Measurements from ENCODE around the gene CDH22.
A peak's percentile ranks its signal among the peaks of the same experiment; 100 is the strongest.

CDH22 gene

GRCh38 chr20:46157076-46157592, 151.2 kb downstream of the CDH22 start:
- no peak overlapping the region for H3K4me3 ChIP-seq (ENCODE audit: low read length)
- no peak overlapping the region for H3K9ac ChIP-seq (ENCODE audit: low read length)
- no peak overlapping the region for H2BK15ac ChIP-seq (replicated peaks; ENCODE audit: low read depth)
- no peaks in the 10 kb centered on the region for H3K27me3 ChIP-seq (ENCODE audit: insufficient read depth, low read length, poor library complexity)
- no CpG with 5 or more reads among the region's 6 CpGs for WGBS (ENCODE audit: extremely low coverage, insufficient coverage, low lambda C conversion rate)
- H3K4me1 ChIP-seq (ENCODE audit: control insufficient read depth, low read depth, low read length): no peaks in the 10 kb centered on the region
- H3K23ac ChIP-seq (ENCODE audit: low read length): no peak overlapping the region
- no peaks in the 10 kb centered on the region for H3K36me3 ChIP-seq (ENCODE audit: control insufficient read depth, insufficient read depth, low read length)
- no peak for DNase-seq
- no peak overlapping the region for H3K4me2 ChIP-seq (ENCODE audit: low read length)
- no peak overlapping the region for H3K56ac ChIP-seq (ENCODE audit: low read length)
- H3K79me2 ChIP-seq (ENCODE audit: control insufficient read depth, insufficient read depth, low read length): no peaks in the 10 kb centered on the region
- no peak overlapping the region for H4K8ac ChIP-seq (ENCODE audit: low read depth, low read length)
- no peaks in the 10 kb centered on the region for H3K79me1 ChIP-seq (ENCODE audit: low read length)
- H3K27ac ChIP-seq (ENCODE audit: low read depth, low read length): no peak overlapping the region
- no peak overlapping the region for H3K18ac ChIP-seq (ENCODE audit: low read length)
- H2BK5ac ChIP-seq (ENCODE audit: low read length): no peak overlapping the region
- no peak overlapping the region for H3K4ac ChIP-seq (ENCODE audit: low read depth, low read length)
- no peak overlapping the region for H2AK5ac ChIP-seq (ENCODE audit: low read length)
- H4K5ac ChIP-seq (ENCODE audit: low read length): no peak overlapping the region
- no peak overlapping the region for H2BK120ac ChIP-seq (ENCODE audit: low read depth, low read length)

GRCh38 chr20:46156065-46156464, 152.2 kb downstream of the CDH22 start:
- no peak overlapping the region for H2AK5ac ChIP-seq (ENCODE audit: low read length)
- H3K79me2 ChIP-seq (ENCODE audit: control insufficient read depth, insufficient read depth, low read length): no peaks in the 10 kb centered on the region
- no peak overlapping the region for H2BK120ac ChIP-seq (ENCODE audit: low read depth, low read length)
- no peak overlapping the region for H3K4ac ChIP-seq (ENCODE audit: low read depth, low read length)
- no peak overlapping the region for H3K9ac ChIP-seq (ENCODE audit: low read length)
- DNase-seq: peak; percentile 59
- H3K4me2 ChIP-seq (ENCODE audit: low read length): no peak overlapping the region
- H3K27ac ChIP-seq (ENCODE audit: low read depth, low read length): no peak overlapping the region
- H3K79me1 ChIP-seq (ENCODE audit: low read length): no peaks in the 10 kb centered on the region
- H4K5ac ChIP-seq (ENCODE audit: low read length): no peak overlapping the region
- no CpG with 5 or more reads among the region's 8 CpGs for WGBS (ENCODE audit: extremely low coverage, insufficient coverage, low lambda C conversion rate)
- no peak overlapping the region for H4K8ac ChIP-seq (ENCODE audit: low read depth, low read length)
- no peak overlapping the region for H3K56ac ChIP-seq (ENCODE audit: low read length)
- no peak overlapping the region for H3K23ac ChIP-seq (ENCODE audit: low read length)
- no peaks in the 10 kb centered on the region for H3K36me3 ChIP-seq (ENCODE audit: control insufficient read depth, insufficient read depth, low read length)
- no peaks in the 10 kb centered on the region for H3K4me1 ChIP-seq (ENCODE audit: control insufficient read depth, low read depth, low read length)
- no peak overlapping the region for H2BK15ac ChIP-seq (replicated peaks; ENCODE audit: low read depth)
- H3K4me3 ChIP-seq (ENCODE audit: low read length): no peak overlapping the region
- H3K27me3 ChIP-seq (ENCODE audit: insufficient read depth, low read length, poor library complexity): no peaks in the 10 kb centered on the region
- H3K18ac ChIP-seq (ENCODE audit: low read length): no peak overlapping the region
- no peak overlapping the region for H2BK5ac ChIP-seq (ENCODE audit: low read length)

- H2AK5ac ChIP-seq (ENCODE audit: low read length): no peak overlapping the region
- no peak overlapping the region for H3K4me2 ChIP-seq (ENCODE audit: low read length)
- no peak overlapping the region for H3K4me3 ChIP-seq (ENCODE audit: low read length)
- H3K18ac ChIP-seq (ENCODE audit: low read length): no peak overlapping the region
- no peak overlapping the region for H2BK5ac ChIP-seq (ENCODE audit: low read length)
- no peaks in the 10 kb centered on the region for H3K79me2 ChIP-seq (ENCODE audit: control insufficient read depth, insufficient read depth, low read length)
- H3K27ac ChIP-seq (ENCODE audit: low read depth, low read length): no peak overlapping the region
- no peaks in the 10 kb centered on the region for H3K79me1 ChIP-seq (ENCODE audit: low read length)
- H3K36me3 ChIP-seq (ENCODE audit: control insufficient read depth, insufficient read depth, low read length): no peaks in the 10 kb centered on the region
- no peak overlapping the region for H4K5ac ChIP-seq (ENCODE audit: low read length)
- H3K4ac ChIP-seq (ENCODE audit: low read depth, low read length): no peak overlapping the region
- no peaks in the 10 kb centered on the region for H3K4me1 ChIP-seq (ENCODE audit: control insufficient read depth, low read depth, low read length)
- no peak for DNase-seq
- no peak overlapping the region for H3K9ac ChIP-seq (ENCODE audit: low read length)
- no peak overlapping the region for H2BK120ac ChIP-seq (ENCODE audit: low read depth, low read length)
- H3K23ac ChIP-seq (ENCODE audit: low read length): no peak overlapping the region
- no peak overlapping the region for H2BK15ac ChIP-seq (replicated peaks; ENCODE audit: low read depth)
- H3K27me3 ChIP-seq (ENCODE audit: insufficient read depth, low read length, poor library complexity): no peaks in the 10 kb centered on the region
- WGBS (ENCODE audit: extremely low coverage, insufficient coverage, low lambda C conversion rate): no CpG with 5 or more reads among the region's 2 CpGs
- H3K56ac ChIP-seq (ENCODE audit: low read length): no peak overlapping the region
- no peak overlapping the region for H4K8ac ChIP-seq (ENCODE audit: low read depth, low read length)
Observed at GRCh38 chr20:46154796-46155195, 153.5 kb downstream of the CDH22 start.

GRCh38 chr20:46154305-46154704, 154.0 kb downstream of the CDH22 start:
- no peaks in the 10 kb centered on the region for H3K79me1 ChIP-seq (ENCODE audit: low read length)
- no peak overlapping the region for H3K4me3 ChIP-seq (ENCODE audit: low read length)
- H3K4me1 ChIP-seq (ENCODE audit: control insufficient read depth, low read depth, low read length): no peaks in the 10 kb centered on the region
- H3K4me2 ChIP-seq (ENCODE audit: low read length): no peak overlapping the region
- H3K9ac ChIP-seq (ENCODE audit: low read length): no peak overlapping the region
- no peaks in the 10 kb centered on the region for H3K79me2 ChIP-seq (ENCODE audit: control insufficient read depth, insufficient read depth, low read length)
- no peak for DNase-seq
- no peak overlapping the region for H3K27ac ChIP-seq (ENCODE audit: low read depth, low read length)
- H3K23ac ChIP-seq (ENCODE audit: low read length): no peak overlapping the region
- no peak overlapping the region for H4K8ac ChIP-seq (ENCODE audit: low read depth, low read length)
- H2BK120ac ChIP-seq (ENCODE audit: low read depth, low read length): no peak overlapping the region
- no peak overlapping the region for H2AK5ac ChIP-seq (ENCODE audit: low read length)
- H3K56ac ChIP-seq (ENCODE audit: low read length): no peak overlapping the region
- no peak overlapping the region for H4K5ac ChIP-seq (ENCODE audit: low read length)
- H2BK15ac ChIP-seq (replicated peaks; ENCODE audit: low read depth): no peak overlapping the region
- no CpG with 5 or more reads among the region's 5 CpGs for WGBS (ENCODE audit: extremely low coverage, insufficient coverage, low lambda C conversion rate)
- H2BK5ac ChIP-seq (ENCODE audit: low read length): no peak overlapping the region
- no peaks in the 10 kb centered on the region for H3K27me3 ChIP-seq (ENCODE audit: insufficient read depth, low read length, poor library complexity)
- H3K18ac ChIP-seq (ENCODE audit: low read length): no peak overlapping the region
- H3K4ac ChIP-seq (ENCODE audit: low read depth, low read length): no peak overlapping the region
- H3K36me3 ChIP-seq (ENCODE audit: control insufficient read depth, insufficient read depth, low read length): no peaks in the 10 kb centered on the region

GRCh38 chr20:46152824-46153586, 155.3 kb downstream of the CDH22 start:
- H3K4me2 ChIP-seq (ENCODE audit: low read length): no peak overlapping the region
- no peak overlapping the region for H2BK5ac ChIP-seq (ENCODE audit: low read length)
- no peak overlapping the region for H4K5ac ChIP-seq (ENCODE audit: low read length)
- no peak overlapping the region for H3K23ac ChIP-seq (ENCODE audit: low read length)
- H3K4ac ChIP-seq (ENCODE audit: low read depth, low read length): no peak overlapping the region
- no peak for DNase-seq
- H2BK120ac ChIP-seq (ENCODE audit: low read depth, low read length): no peak overlapping the region
- no peaks in the 10 kb centered on the region for H3K79me1 ChIP-seq (ENCODE audit: low read length)
- no peaks in the 10 kb centered on the region for H3K36me3 ChIP-seq (ENCODE audit: control insufficient read depth, insufficient read depth, low read length)
- no peak overlapping the region for H4K8ac ChIP-seq (ENCODE audit: low read depth, low read length)
- no peak overlapping the region for H3K9ac ChIP-seq (ENCODE audit: low read length)
- no peak overlapping the region for H3K4me3 ChIP-seq (ENCODE audit: low read length)
- no peak overlapping the region for H3K56ac ChIP-seq (ENCODE audit: low read length)
- no peak overlapping the region for H2AK5ac ChIP-seq (ENCODE audit: low read length)
- H3K27me3 ChIP-seq (ENCODE audit: insufficient read depth, low read length, poor library complexity): no peaks in the 10 kb centered on the region
- H3K79me2 ChIP-seq (ENCODE audit: control insufficient read depth, insufficient read depth, low read length): no peaks in the 10 kb centered on the region
- no peaks in the 10 kb centered on the region for H3K4me1 ChIP-seq (ENCODE audit: control insufficient read depth, low read depth, low read length)
- no peak overlapping the region for H2BK15ac ChIP-seq (replicated peaks; ENCODE audit: low read depth)
- no peak overlapping the region for H3K27ac ChIP-seq (ENCODE audit: low read depth, low read length)
- no peak overlapping the region for H3K18ac ChIP-seq (ENCODE audit: low read length)
- no CpG with 5 or more reads among the region's 33 CpGs for WGBS (ENCODE audit: extremely low coverage, insufficient coverage, low lambda C conversion rate)

- H3K27ac ChIP-seq (ENCODE audit: low read depth, low read length): no peak overlapping the region
- no peak overlapping the region for H2BK120ac ChIP-seq (ENCODE audit: low read depth, low read length)
- H3K4ac ChIP-seq (ENCODE audit: low read depth, low read length): no peak overlapping the region
- H3K9ac ChIP-seq (ENCODE audit: low read length): no peak overlapping the region
- no peak overlapping the region for H3K23ac ChIP-seq (ENCODE audit: low read length)
- no peak overlapping the region for H4K5ac ChIP-seq (ENCODE audit: low read length)
- H3K4me3 ChIP-seq (ENCODE audit: low read length): no peak overlapping the region
- no CpG with 5 or more reads among the region's 7 CpGs for WGBS (ENCODE audit: extremely low coverage, insufficient coverage, low lambda C conversion rate)
- no peak overlapping the region for H4K8ac ChIP-seq (ENCODE audit: low read depth, low read length)
- H2BK15ac ChIP-seq (replicated peaks; ENCODE audit: low read depth): no peak overlapping the region
- H3K27me3 ChIP-seq (ENCODE audit: insufficient read depth, low read length, poor library complexity): no peaks in the 10 kb centered on the region
- no peak overlapping the region for H3K56ac ChIP-seq (ENCODE audit: low read length)
- H2BK5ac ChIP-seq (ENCODE audit: low read length): no peak overlapping the region
- H3K79me1 ChIP-seq (ENCODE audit: low read length): no peaks in the 10 kb centered on the region
- no peak overlapping the region for H2AK5ac ChIP-seq (ENCODE audit: low read length)
- H3K79me2 ChIP-seq (ENCODE audit: control insufficient read depth, insufficient read depth, low read length): no peaks in the 10 kb centered on the region
- peak; percentile 52 for DNase-seq
- H3K36me3 ChIP-seq (ENCODE audit: control insufficient read depth, insufficient read depth, low read length): no peaks in the 10 kb centered on the region
- H3K4me1 ChIP-seq (ENCODE audit: control insufficient read depth, low read depth, low read length): no peaks in the 10 kb centered on the region
- no peak overlapping the region for H3K4me2 ChIP-seq (ENCODE audit: low read length)
- no peak overlapping the region for H3K18ac ChIP-seq (ENCODE audit: low read length)
Observed at GRCh38 chr20:46151936-46152335, 156.4 kb downstream of the CDH22 start.
